PFSK-1 (cell line): ENCODE measurements around the gene OR9Q1.

Source experiments
- POLR2AphosphoS5 ChIP-seq: IDR thresholded peaks from 2 replicates; pipeline ENCODE4 v1.6.1; 2012; ENCODE audit warnings: low read depth, mild to moderate bottlenecking, control low read depth, low read length, moderate library complexity
- TAF1 ChIP-seq: IDR thresholded peaks from 2 replicates; pipeline ENCODE4 v1.6.1; 2012; ENCODE audit warnings: low read length, control low read depth, borderline replicate concordance; ENCODE audit not compliant: insufficient read depth

- TF ChIP-seq POLR2AphosphoS5 (no peak), TAF1 (no peak)
Measured at GRCh38 chr11:58067685-58068084, 44.0 kb downstream of the OR9Q1 start.
